Neural cell (in vitro differentiated cells): Measurements from ENCODE around the gene LUZP1. TPM values are rescaled to one million over a fixed set of nuclear protein-coding genes. Genes with fewer than 3 reads are reported as not detected.

ENCODE experiments used
- H2AFZ ChIP-seq: fragments of 200-600, 300-800 bp; sonication (generic), shearing (Covaris generic); 2 replicates; pipeline ENCODE4 v1.6.0; 2014; ENCODE audit warnings: low read depth, mild to moderate bottlenecking, antibody characterized with exemption, low read length, moderate library complexity
- H3F3A ChIP-seq: fragments of 200-600 bp; shearing (Covaris generic); 2 replicates; pipeline ENCODE4 v1.6.1; 2016; ENCODE audit warnings: mild to moderate bottlenecking, moderate library complexity, mixed read lengths, antibody characterized with exemption, low read length; ENCODE audit not compliant: insufficient read depth, poor library complexity, severe bottlenecking
- H3K27ac ChIP-seq: fragments of 200-600, 300-800 bp; sonication (generic), shearing (Covaris generic); 2 replicates; pipeline ENCODE4 v1.5.1; 2014; ENCODE audit warnings: mild to moderate bottlenecking, low read length, moderate library complexity
- H3K27me3 ChIP-seq: fragments of 300-800, 200-600 bp; sonication (generic), shearing (Covaris generic); 2 replicates; pipeline ENCODE4 v1.6.0; 2014; ENCODE audit warnings: mild to moderate bottlenecking, low read depth, low read length, moderate library complexity; ENCODE audit not compliant: insufficient read depth
- H3K36me3 ChIP-seq: fragments of 300-800, 200-600 bp; sonication (generic), shearing (Covaris generic); 2 replicates; pipeline ENCODE4 v1.5.1; 2014; ENCODE audit warnings: mild to moderate bottlenecking, antibody characterized with exemption, low read length, moderate library complexity; ENCODE audit not compliant: insufficient read depth
- H3K4me2 ChIP-seq: fragments of 300-800, 200-600 bp; sonication (generic), shearing (Covaris generic); 2 replicates; pipeline ENCODE4 v1.6.0; 2014; ENCODE audit warnings: mild to moderate bottlenecking, low read length
- H3K4me3 ChIP-seq: fragments of 300-800, 200-600 bp; sonication (generic), shearing (Covaris generic); 2 replicates; pipeline ENCODE4 v1.5.1; 2014; ENCODE audit warnings: mild to moderate bottlenecking, low read length, moderate library complexity
- H3K79me2 ChIP-seq: fragments of 200-600 bp; shearing (Covaris generic); replicated peaks from 2 replicates; pipeline ENCODE4 v1.6.0; 2014; ENCODE audit warnings: mild to moderate bottlenecking, low read length, moderate library complexity; ENCODE audit not compliant: insufficient read depth
- H3K9ac ChIP-seq: fragments of 300-800, 200-600 bp; sonication (generic), shearing (Covaris generic); 2 replicates; pipeline ENCODE4 v1.6.1; 2016; ENCODE audit warnings: mild to moderate bottlenecking, low read length, mixed read lengths
- H3K9me2 ChIP-seq: fragments of 200-600 bp; shearing (Covaris generic); 2 replicates; pipeline ENCODE4 v1.6.1; 2016; ENCODE audit warnings: mild to moderate bottlenecking, low read length, mixed read lengths; ENCODE audit not compliant: insufficient read depth
- H3K9me3 ChIP-seq: fragments of 200-600, 300-800 bp; sonication (generic), shearing (Covaris generic); 2 replicates; pipeline ENCODE4 v1.6.1; 2016; ENCODE audit warnings: mild to moderate bottlenecking, mixed run types, low read length, moderate library complexity, mixed read lengths
- H4K20me1 ChIP-seq: fragments of 200-600 bp; shearing (Covaris generic); 2 replicates; pipeline ENCODE4 v1.6.1; 2016; ENCODE audit warnings: mild to moderate bottlenecking, mixed run types; ENCODE audit not compliant: insufficient read depth
- CTCF ChIP-seq: fragments of 450-650 bp; IDR thresholded peaks from 2 replicates; pipeline ENCODE4 v1.5.1; 2014; ENCODE audit warnings: antibody characterized with exemption, mild to moderate bottlenecking, moderate library complexity; ENCODE audit not compliant: poor library complexity, severe bottlenecking
- EP300 ChIP-seq: fragments of 450-650 bp; conservative IDR thresholded peaks from 2 replicates; pipeline ENCODE4 v1.6.1; 2014; ENCODE audit warnings: antibody characterized with exemption, mild to moderate bottlenecking, moderate library complexity; ENCODE audit not compliant: poor library complexity, severe bottlenecking
- EZH2 ChIP-seq: fragments of 200-600, 300-800 bp; shearing (Covaris generic), sonication (generic); IDR thresholded peaks from 2 replicates; pipeline ENCODE4 v1.6.1; 2014; ENCODE audit warnings: antibody characterized with exemption, low read length, borderline replicate concordance, mild to moderate bottlenecking; ENCODE audit not compliant: insufficient read depth, poor library complexity, severe bottlenecking
- MXI1 ChIP-seq: fragments of 450-650 bp; conservative IDR thresholded peaks from 2 replicates; pipeline ENCODE4 v1.6.1; 2014; ENCODE audit warnings: antibody characterized with exemption, mild to moderate bottlenecking; ENCODE audit not compliant: poor library complexity, severe bottlenecking
- POLR2AphosphoS5 ChIP-seq: IDR thresholded peaks from 2 replicates; pipeline ENCODE4 v1.6.1; 2012
- RAD21 ChIP-seq: fragments of 450-650 bp; conservative IDR thresholded peaks from 2 replicates; pipeline ENCODE4 v1.6.1; 2014; ENCODE audit warnings: antibody characterized with exemption, mild to moderate bottlenecking, moderate library complexity
- SMC3 ChIP-seq: fragments of 450-650 bp; conservative IDR thresholded peaks from 2 replicates; pipeline ENCODE4 v1.6.1; 2014; ENCODE audit warnings: antibody characterized with exemption, mild to moderate bottlenecking, moderate library complexity; ENCODE audit not compliant: poor library complexity
- TAF1 ChIP-seq: IDR thresholded peaks from 2 replicates; pipeline ENCODE4 v1.6.1; 2012; ENCODE audit warnings: low read depth
- polyA plus RNA-seq: library from polyadenylated mRNA; depleted of rRNA; stranded (reverse); fragments of >200 nt; gene quantifications from 2 replicates; pipeline ENCODE4 v1.2.3, GENCODE V29; 2014
- TF ChIP-seq, protein P1 (sequence below): IDR thresholded peaks from 2 replicates; pipeline ENCODE4 v1.6.1; 2012; ENCODE audit warnings: borderline replicate concordance

LUZP1 gene
- polyA plus RNA-seq, 1 donor from 2014 or later = 2.3 TPM

GRCh38 chr1:23101887-23102286, 66.8 kb downstream of the LUZP1 start:
- Histone ChIP-seq H3K4me2 (no peak overlapping the region), H4K20me1 (no peaks in the 10 kb centered on the region), H2AFZ (no peak overlapping the region), H3K27ac (no peak overlapping the region), H3K9me3 (no peaks in the 10 kb centered on the region), H3K9me2 (no peaks in the 10 kb centered on the region), H3K4me3 (no peak overlapping the region), H3K36me3 (no peaks in the 10 kb centered on the region), H3K79me2 (no peaks in the 10 kb centered on the region), H3K27me3 (no peaks in the 10 kb centered on the region), H3F3A (no peaks in the 10 kb centered on the region), H3K9ac (no peak overlapping the region)
- TF ChIP-seq CTCF = no peak
- TF ChIP-seq MXI1 = no peak
- TF ChIP-seq POLR2AphosphoS5 = no peak
- TF ChIP-seq, protein P1, sequence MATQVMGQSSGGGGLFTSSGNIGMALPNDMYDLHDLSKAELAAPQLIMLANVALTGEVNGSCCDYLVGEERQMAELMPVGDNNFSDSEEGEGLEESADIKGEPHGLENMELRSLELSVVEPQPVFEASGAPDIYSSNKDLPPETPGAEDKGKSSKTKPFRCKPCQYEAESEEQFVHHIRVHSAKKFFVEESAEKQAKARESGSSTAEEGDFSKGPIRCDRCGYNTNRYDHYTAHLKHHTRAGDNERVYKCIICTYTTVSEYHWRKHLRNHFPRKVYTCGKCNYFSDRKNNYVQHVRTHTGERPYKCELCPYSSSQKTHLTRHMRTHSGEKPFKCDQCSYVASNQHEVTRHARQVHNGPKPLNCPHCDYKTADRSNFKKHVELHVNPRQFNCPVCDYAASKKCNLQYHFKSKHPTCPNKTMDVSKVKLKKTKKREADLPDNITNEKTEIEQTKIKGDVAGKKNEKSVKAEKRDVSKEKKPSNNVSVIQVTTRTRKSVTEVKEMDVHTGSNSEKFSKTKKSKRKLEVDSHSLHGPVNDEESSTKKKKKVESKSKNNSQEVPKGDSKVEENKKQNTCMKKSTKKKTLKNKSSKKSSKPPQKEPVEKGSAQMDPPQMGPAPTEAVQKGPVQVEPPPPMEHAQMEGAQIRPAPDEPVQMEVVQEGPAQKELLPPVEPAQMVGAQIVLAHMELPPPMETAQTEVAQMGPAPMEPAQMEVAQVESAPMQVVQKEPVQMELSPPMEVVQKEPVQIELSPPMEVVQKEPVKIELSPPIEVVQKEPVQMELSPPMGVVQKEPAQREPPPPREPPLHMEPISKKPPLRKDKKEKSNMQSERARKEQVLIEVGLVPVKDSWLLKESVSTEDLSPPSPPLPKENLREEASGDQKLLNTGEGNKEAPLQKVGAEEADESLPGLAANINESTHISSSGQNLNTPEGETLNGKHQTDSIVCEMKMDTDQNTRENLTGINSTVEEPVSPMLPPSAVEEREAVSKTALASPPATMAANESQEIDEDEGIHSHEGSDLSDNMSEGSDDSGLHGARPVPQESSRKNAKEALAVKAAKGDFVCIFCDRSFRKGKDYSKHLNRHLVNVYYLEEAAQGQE = no peak
- no peak for TF ChIP-seq SMC3
- TF ChIP-seq RAD21 = no peak

DNA sequence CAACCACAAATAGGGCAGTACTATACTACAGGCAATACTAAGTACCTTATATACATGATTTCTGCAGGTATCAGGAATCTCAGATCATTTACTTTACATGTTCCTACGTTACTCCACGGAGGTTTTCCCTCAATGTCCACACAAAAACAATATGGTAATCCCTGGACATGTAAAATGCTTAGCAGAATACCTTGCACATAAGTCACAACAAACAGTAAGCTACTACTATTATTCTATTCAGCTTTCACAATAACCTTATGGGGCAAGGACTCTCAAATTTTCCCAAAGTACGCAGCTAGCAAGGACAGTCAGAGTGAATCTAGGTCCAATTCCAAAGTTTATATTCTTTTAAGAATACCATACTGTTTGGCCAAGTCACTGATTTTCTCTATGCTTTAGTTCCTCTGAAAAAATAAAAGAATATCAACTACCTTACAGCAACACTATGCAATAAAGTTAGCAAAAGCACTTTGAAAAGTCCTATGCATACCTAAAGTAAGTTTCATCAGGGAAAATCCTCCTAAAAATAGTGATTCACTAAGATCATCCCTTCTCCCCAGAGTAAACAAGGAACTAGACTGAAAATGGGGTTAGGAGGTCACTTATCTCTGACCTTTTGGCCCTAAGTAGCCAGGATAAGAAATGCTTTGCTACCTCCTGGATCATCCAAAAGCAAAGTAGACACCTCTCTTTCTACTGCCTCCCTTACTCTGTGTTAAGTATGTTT, 67.4 kb downstream of the LUZP1 start:
- no peaks in the 10 kb centered on the region for H3K9me3 ChIP-seq
- no peak for TF ChIP-seq TAF1
- no peak for TF ChIP-seq SMC3
- no peak for TF ChIP-seq EZH2
- TF ChIP-seq EP300 = no peak
- TF ChIP-seq POLR2AphosphoS5 = no peak
- TF ChIP-seq MXI1 = no peak
- TF ChIP-seq CTCF = no peak
- TF ChIP-seq, protein P1 = no peak
- TF ChIP-seq RAD21 = no peak
- no peaks in the 10 kb centered on the region for H4K20me1 ChIP-seq
- no peaks in the 10 kb centered on the region for H3K36me3 ChIP-seq
- no peak overlapping the region for H3K27ac ChIP-seq
- no peaks in the 10 kb centered on the region for H3K9me2 ChIP-seq
- no peak overlapping the region for H3K4me3 ChIP-seq
- H3K27me3 ChIP-seq = no peaks in the 10 kb centered on the region
- H2AFZ ChIP-seq = no peak overlapping the region
- no peaks in the 10 kb centered on the region for H3F3A ChIP-seq
- no peak overlapping the region for H3K9ac ChIP-seq
- peaks cover 2% of the 10 kb centered on the region for H3K79me2 ChIP-seq
- no peak overlapping the region for H3K4me2 ChIP-seq
